Measurements from ENCODE around the gene DMAP1. TPM values are rescaled to one million over a fixed set of nuclear protein-coding genes. Genes with fewer than 3 reads are reported as not detected.
A peak's percentile ranks its signal among the peaks of the same experiment; 100 is the strongest.

The DMAP1 gene
- total and polyA plus RNA-seq, 4 donors = 26.5 to 41.1 (median 35.1) TPM

- Histone ChIP-seq H3K27me3 (ENCODE audit: control insufficient read depth in 3 of 3, insufficient read depth in 3 of 3, low read length in 2 of 3) (no peaks in the 10 kb centered on the region), H3K9ac (ENCODE audit: insufficient read depth in 1 of 2, low read length in 2 of 2) (no peak overlapping the region), H3K27ac (ENCODE audit: low read depth in 1 of 2, low read length in 1 of 2) (peak overlapping the region; percentile 41 to 87), H3K4me1 (ENCODE audit: control insufficient read depth in 5 of 5, insufficient read depth in 5 of 5, low read length in 5 of 5) (peaks cover 3 to 20% (median 10%) of the 10 kb centered on the region in 5 donors), H3K9me3 (ENCODE audit: control insufficient read depth in 4 of 4, insufficient read depth in 3 of 4, low read length in 3 of 4) (no peaks in the 10 kb centered on the region), H3K4me3 (no peak overlapping the region), H3K36me3 (ENCODE audit: control insufficient read depth in 4 of 4, insufficient read depth in 4 of 4, low read length in 4 of 4) (peaks cover 0 to 11% (median 7%) of the 10 kb centered on the region in 4 donors)
- no peak for TF ChIP-seq CTCF (IDR thresholded peaks at IDR 0.05; ENCODE audit: control extremely low read depth, extremely low read depth)
- ATAC-seq (ENCODE audit: insufficient read depth, low FRiP score) = no peak
- WGBS, 2 donors = 90 to 91% methylated on average over 9 of the region's 9 CpGs
- DNase-seq = no peak
These were observed 27.8 kb downstream of the DMAP1 start for GRCh38 chr1:44240802-44241671.

DNA sequence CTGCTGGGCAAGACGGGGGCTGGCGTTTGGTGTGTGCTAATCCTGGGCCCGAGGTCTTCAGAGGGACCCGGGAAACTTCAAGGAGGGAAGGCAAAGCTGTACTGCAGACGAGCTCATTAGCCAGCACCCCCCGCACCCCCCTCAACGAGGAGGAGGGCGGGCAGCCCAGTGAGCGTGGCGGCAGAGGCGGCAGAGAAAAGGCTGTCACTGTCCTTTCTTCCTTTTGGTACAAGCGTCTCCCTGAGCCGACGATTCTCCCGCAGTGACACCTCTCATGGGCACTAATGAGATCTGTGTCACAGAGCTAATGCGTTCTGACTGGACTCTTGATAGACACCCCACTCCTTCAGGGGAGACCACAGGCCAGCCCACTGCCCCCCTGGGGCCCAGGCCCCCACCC lies 29.5 kb downstream of the DMAP1 start:
- Histone ChIP-seq H3K4me3 (no peak overlapping the region), H3K9ac (ENCODE audit: insufficient read depth in 1 of 2, low read length in 2 of 2) (no peak overlapping the region), H3K9me3 (ENCODE audit: control insufficient read depth in 4 of 4, insufficient read depth in 3 of 4, low read length in 3 of 4) (no peaks in the 10 kb centered on the region), H3K4me1 (ENCODE audit: control insufficient read depth in 5 of 5, insufficient read depth in 5 of 5, low read length in 5 of 5) (peaks cover 3 to 20% (median 10%) of the 10 kb centered on the region in 5 donors), H3K36me3 (ENCODE audit: control insufficient read depth in 4 of 4, insufficient read depth in 4 of 4, low read length in 4 of 4) (peaks cover 0 to 14% (median 11%) of the 10 kb centered on the region in 4 donors), H3K27me3 (ENCODE audit: control insufficient read depth in 3 of 3, insufficient read depth in 3 of 3, low read length in 2 of 3) (no peaks in the 10 kb centered on the region), H3K27ac (ENCODE audit: low read depth in 1 of 2, low read length in 1 of 2) (no peak overlapping the region)
- WGBS, 2 donors = 84 to 89% methylated on average over 16 of the region's 16 CpGs
- DNase-seq (no peak), ATAC-seq (ENCODE audit: insufficient read depth, low FRiP score) (no peak)
- no peak for TF ChIP-seq CTCF (IDR thresholded peaks at IDR 0.05; ENCODE audit: control extremely low read depth, extremely low read depth)

- Histone ChIP-seq H3K9ac (ENCODE audit: insufficient read depth in 1 of 2, low read length in 2 of 2) (no peak overlapping the region), H3K4me3 (no peak overlapping the region), H3K27ac (ENCODE audit: low read depth in 1 of 2, low read length in 1 of 2) (no peak overlapping the region), H3K9me3 (ENCODE audit: control insufficient read depth in 4 of 4, insufficient read depth in 3 of 4, low read length in 3 of 4) (no peaks in the 10 kb centered on the region), H3K36me3 (ENCODE audit: control insufficient read depth in 4 of 4, insufficient read depth in 4 of 4, low read length in 4 of 4) (peaks cover 0 to 16% (median 11%) of the 10 kb centered on the region in 4 donors), H3K4me1 (ENCODE audit: control insufficient read depth in 5 of 5, insufficient read depth in 5 of 5, low read length in 5 of 5) (peaks cover 1 to 15% (median 10%) of the 10 kb centered on the region in 5 donors), H3K27me3 (ENCODE audit: control insufficient read depth in 3 of 3, insufficient read depth in 3 of 3, low read length in 2 of 3) (no peaks in the 10 kb centered on the region)
- DNase-seq (no peak), ATAC-seq (ENCODE audit: insufficient read depth, low FRiP score) (no peak)
- 97 to 98% methylated on average over 7 of the region's 7 CpGs for WGBS, 2 donors
- TF ChIP-seq CTCF (IDR thresholded peaks at IDR 0.05; ENCODE audit: control extremely low read depth, extremely low read depth) = no peak
These were observed 30.7 kb downstream of the DMAP1 start for GRCh38 chr1:44243782-44244495.

Measured in lung (tissue), 12 donors.